Measurements from ENCODE around the gene SSBP1.

DNA sequence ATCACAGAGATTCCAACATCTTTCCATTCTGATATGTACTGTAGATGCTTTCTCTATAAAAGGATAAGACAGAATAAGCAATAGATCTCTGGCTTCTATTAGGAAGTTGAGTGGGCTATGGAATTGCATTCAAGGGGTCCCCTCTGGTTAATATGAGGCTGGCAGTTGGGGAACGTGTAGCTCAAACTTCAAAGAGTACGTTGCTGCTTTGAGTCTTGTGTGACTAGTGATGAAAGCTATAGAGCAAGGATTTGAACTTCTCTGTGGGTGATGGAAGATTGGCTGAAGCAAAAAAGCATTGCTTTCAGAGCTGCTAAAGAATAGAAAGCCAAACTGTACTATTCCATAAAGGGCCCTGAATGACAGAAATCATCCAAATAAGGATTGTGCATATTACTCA is 23.6 kb upstream of the SSBP1 start:
- no peak for TF ChIP-seq RAD21 (IDR thresholded peaks at IDR 0.05; ENCODE audit: low read length)
- TF ChIP-seq, protein P1, sequence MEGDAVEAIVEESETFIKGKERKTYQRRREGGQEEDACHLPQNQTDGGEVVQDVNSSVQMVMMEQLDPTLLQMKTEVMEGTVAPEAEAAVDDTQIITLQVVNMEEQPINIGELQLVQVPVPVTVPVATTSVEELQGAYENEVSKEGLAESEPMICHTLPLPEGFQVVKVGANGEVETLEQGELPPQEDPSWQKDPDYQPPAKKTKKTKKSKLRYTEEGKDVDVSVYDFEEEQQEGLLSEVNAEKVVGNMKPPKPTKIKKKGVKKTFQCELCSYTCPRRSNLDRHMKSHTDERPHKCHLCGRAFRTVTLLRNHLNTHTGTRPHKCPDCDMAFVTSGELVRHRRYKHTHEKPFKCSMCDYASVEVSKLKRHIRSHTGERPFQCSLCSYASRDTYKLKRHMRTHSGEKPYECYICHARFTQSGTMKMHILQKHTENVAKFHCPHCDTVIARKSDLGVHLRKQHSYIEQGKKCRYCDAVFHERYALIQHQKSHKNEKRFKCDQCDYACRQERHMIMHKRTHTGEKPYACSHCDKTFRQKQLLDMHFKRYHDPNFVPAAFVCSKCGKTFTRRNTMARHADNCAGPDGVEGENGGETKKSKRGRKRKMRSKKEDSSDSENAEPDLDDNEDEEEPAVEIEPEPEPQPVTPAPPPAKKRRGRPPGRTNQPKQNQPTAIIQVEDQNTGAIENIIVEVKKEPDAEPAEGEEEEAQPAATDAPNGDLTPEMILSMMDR (conservative IDR thresholded peaks at IDR 0.05; ENCODE audit: low read depth, low read length) = no peak
